Trophoblast cell (in vitro differentiated cells and primary cell): ENCODE data around the gene KLHDC10.
"Not testable (repeated sequence)": the region's sequence is repeated elsewhere in the genome, so short reads cannot be mapped to it uniquely, and the experiment has no call there.

Experiments
- DNase-seq, 2 donors: peaks; one replicate each; pipeline ENCODE4 v3.0.0-alpha.2; 2016
- H2AFZ ChIP-seq: 2 replicates; pipeline ENCODE4 v1.6.1; 2013; ENCODE audit warnings: low read length, moderate library complexity, mild to moderate bottlenecking; ENCODE audit not compliant: insufficient read depth, poor library complexity
- H2AK5ac ChIP-seq: 2 replicates; pipeline ENCODE4 v1.6.1; 2013; ENCODE audit warnings: mild to moderate bottlenecking, low read length
- H2BK120ac ChIP-seq: 2 replicates; pipeline ENCODE4 v1.6.1; 2013; ENCODE audit warnings: low read length, mild to moderate bottlenecking, moderate library complexity; ENCODE audit not compliant: insufficient read depth, poor library complexity
- H2BK12ac ChIP-seq: 2 replicates; pipeline ENCODE4 v1.6.1; 2013; ENCODE audit warnings: mild to moderate bottlenecking, low read length, moderate library complexity
- H2BK5ac ChIP-seq: 2 replicates; pipeline ENCODE4 v1.6.1; 2013; ENCODE audit warnings: low read length, low read depth, moderate library complexity, mild to moderate bottlenecking; ENCODE audit not compliant: poor library complexity
- H3K14ac ChIP-seq: 2 replicates; pipeline ENCODE4 v1.6.1; 2013; ENCODE audit warnings: mild to moderate bottlenecking, low read length
- H3K18ac ChIP-seq: 2 replicates; pipeline ENCODE4 v1.6.1; 2013; ENCODE audit warnings: mild to moderate bottlenecking, low read length
- H3K23ac ChIP-seq: 2 replicates; pipeline ENCODE4 v1.6.1; 2013; ENCODE audit warnings: low read length
- H3K27ac ChIP-seq: 2 replicates; pipeline ENCODE4 v1.5.1; 2013; ENCODE audit warnings: low read depth, mild to moderate bottlenecking, inconsistent platforms, low read length, moderate library complexity
- H3K27me3 ChIP-seq: 2 replicates; pipeline ENCODE4 v1.6.1; 2013; ENCODE audit warnings: inconsistent platforms, mild to moderate bottlenecking, low read length, moderate library complexity; ENCODE audit not compliant: insufficient read depth
- H3K36me3 ChIP-seq, 2 experiments: 1 replicate in 1 of 2; 2 replicates in 1 of 2; pipeline ENCODE4 v1.6.1; 2013; ENCODE audit warnings: low read length in 2 of 2, mild to moderate bottlenecking in 2 of 2, moderate library complexity in 1 of 2; ENCODE audit not compliant: insufficient read depth in 2 of 2, control insufficient read depth in 1 of 2
- H3K4ac ChIP-seq: 2 replicates; pipeline ENCODE4 v1.6.1; 2013; ENCODE audit warnings: low read depth, mild to moderate bottlenecking, low read length, moderate library complexity
- H3K4me1 ChIP-seq, 2 experiments: 1 replicate in 1 of 2; 2 replicates in 1 of 2; pipeline ENCODE4 v1.6.1; 2013; ENCODE audit warnings: low read length in 2 of 2, mild to moderate bottlenecking in 2 of 2, moderate library complexity in 1 of 2; ENCODE audit not compliant: insufficient read depth in 2 of 2, control insufficient read depth in 1 of 2
- H3K4me2 ChIP-seq: 2 replicates; pipeline ENCODE4 v1.6.1; 2013; ENCODE audit warnings: inconsistent platforms, mild to moderate bottlenecking, low read length, moderate library complexity
- H3K4me3 ChIP-seq: 2 replicates; pipeline ENCODE4 v1.5.1; 2013; ENCODE audit warnings: mild to moderate bottlenecking, low read depth, low read length, inconsistent platforms
- H3K79me1 ChIP-seq: one replicate; pipeline ENCODE4 v1.6.1; 2013; ENCODE audit warnings: low read length
- H3K79me2 ChIP-seq: 2 replicates; pipeline ENCODE4 v1.6.1; 2013; ENCODE audit warnings: low read length, mild to moderate bottlenecking; ENCODE audit not compliant: control insufficient read depth, insufficient read depth, poor library complexity
- H3K9ac ChIP-seq: 2 replicates; pipeline ENCODE4 v1.6.1; 2013; ENCODE audit warnings: mild to moderate bottlenecking, low read length
- H3K9me3 ChIP-seq: 2 replicates; pipeline ENCODE4 v1.6.1; 2013; ENCODE audit warnings: low read depth, mild to moderate bottlenecking, control low read depth, inconsistent platforms, low read length; ENCODE audit not compliant: insufficient read depth
- H4K12ac ChIP-seq: 2 replicates; pipeline ENCODE4 v1.6.1; 2013; ENCODE audit warnings: low read depth, mild to moderate bottlenecking, low read length, moderate library complexity
- H4K8ac ChIP-seq: 2 replicates; pipeline ENCODE4 v1.6.1; 2013; ENCODE audit warnings: low read depth, mild to moderate bottlenecking, low read length, moderate library complexity
- H4K91ac ChIP-seq: one replicate; pipeline ENCODE4 v1.6.1; 2013; ENCODE audit warnings: low read depth, mild to moderate bottlenecking, low read length, moderate library complexity
- WGBS: extraction: QIAGEN DNeasy Blood & Tissue Kit; methylation state at CpG from one replicate; pipeline ENCODE4 v1.1.7; 2013; ENCODE audit warnings: missing lambda C conversion rate; ENCODE audit not compliant: insufficient read length, insufficient coverage; ENCODE audit errors: extremely low coverage; 5-methylcytosine and 5-hydroxymethylcytosine counted together

Gene KLHDC10

GRCh38 chr7:130083497-130083896 is 13.2 kb downstream of the KLHDC10 start:
- not testable (repeated sequence) for H3K36me3 ChIP-seq, H3K14ac ChIP-seq, H3K4me3 ChIP-seq, H4K12ac ChIP-seq, H3K27ac ChIP-seq, H3K9me3 ChIP-seq, H3K4me2 ChIP-seq, H3K27me3 ChIP-seq, H3K9ac ChIP-seq, H2BK5ac ChIP-seq, H2BK12ac ChIP-seq, H3K4me1 ChIP-seq, H2AFZ ChIP-seq, H3K4ac ChIP-seq, H3K23ac ChIP-seq, H2AK5ac ChIP-seq, H4K91ac ChIP-seq, H3K79me1 ChIP-seq, H2BK120ac ChIP-seq, H3K79me2 ChIP-seq, DNase-seq, H4K8ac ChIP-seq, H3K18ac ChIP-seq
- WGBS = no CpG with 5 or more reads among the region's 4 CpGs

GRCh38 chr7:130084037-130084875 is 13.9 kb downstream of the KLHDC10 start:
- no peak overlapping the region for H2BK12ac ChIP-seq
- H3K18ac ChIP-seq = peak overlapping the region; percentile 18
- H3K36me3 ChIP-seq = peaks cover 0 to 1% of the 10 kb centered on the region in 2 experiments
- H2BK5ac ChIP-seq = no peak overlapping the region
- no peak overlapping the region for H3K4me2 ChIP-seq
- no peaks in the 10 kb centered on the region for H3K79me1 ChIP-seq
- no peak overlapping the region for H3K4ac ChIP-seq
- H3K4me3 ChIP-seq = no peak overlapping the region
- H2AK5ac ChIP-seq = no peak overlapping the region
- no peak overlapping the region for H2AFZ ChIP-seq
- no peaks in the 10 kb centered on the region for H3K4me1 ChIP-seq
- no peaks in the 10 kb centered on the region for H3K27me3 ChIP-seq
- H3K79me2 ChIP-seq = no peaks in the 10 kb centered on the region
- no peak overlapping the region for H3K27ac ChIP-seq
- no peak overlapping the region for H4K12ac ChIP-seq
- H3K23ac ChIP-seq = no peak overlapping the region
- no peak overlapping the region for H3K9ac ChIP-seq
- H4K91ac ChIP-seq = no peak overlapping the region
- WGBS = no CpG with 5 or more reads among the region's 11 CpGs
- peak; percentile 56 to 64 for DNase-seq
- no peaks in the 10 kb centered on the region for H3K9me3 ChIP-seq
- H3K14ac ChIP-seq = no peak overlapping the region
- H4K8ac ChIP-seq = no peak overlapping the region
- H2BK120ac ChIP-seq = no peak overlapping the region

GRCh38 chr7:130085235-130085634 is 14.9 kb downstream of the KLHDC10 start:
- H4K91ac ChIP-seq, H3K79me2 ChIP-seq, H3K4me3 ChIP-seq, H2BK12ac ChIP-seq, H4K8ac ChIP-seq, H3K36me3 ChIP-seq, H3K4ac ChIP-seq, H4K12ac ChIP-seq, DNase-seq, H3K4me1 ChIP-seq, H2BK5ac ChIP-seq, H3K23ac ChIP-seq, H3K9me3 ChIP-seq, H2AK5ac ChIP-seq, H2BK120ac ChIP-seq, H3K18ac ChIP-seq, H3K4me2 ChIP-seq, H3K14ac ChIP-seq, H2AFZ ChIP-seq, H3K79me1 ChIP-seq, H3K9ac ChIP-seq, H3K27me3 ChIP-seq, H3K27ac ChIP-seq: not testable (repeated sequence)
- no CpG with 5 or more reads among the region's 5 CpGs for WGBS

- Histone ChIP-seq H3K27me3 (no peaks in the 10 kb centered on the region), H3K4me1 (no peaks in the 10 kb centered on the region), H2BK12ac (no peak overlapping the region), H2BK120ac (no peak overlapping the region), H3K4me2 (no peak overlapping the region), H2AK5ac (no peak overlapping the region), H2AFZ (no peak overlapping the region), H3K36me3 (peaks cover 0 to 3% of the 10 kb centered on the region in 2 experiments), H3K4me3 (no peak overlapping the region), H2BK5ac (no peak overlapping the region), H3K79me1 (no peaks in the 10 kb centered on the region), H3K18ac (no peak overlapping the region), H3K9ac (no peak overlapping the region), H3K14ac (no peak overlapping the region), H3K23ac (no peak overlapping the region), H3K79me2 (no peaks in the 10 kb centered on the region), H3K4ac (no peak overlapping the region), H3K9me3 (no peaks in the 10 kb centered on the region), H4K12ac (no peak overlapping the region), H3K27ac (no peak overlapping the region), H4K8ac (no peak overlapping the region), H4K91ac (no peak overlapping the region)
- no peak for DNase-seq
These were observed 16.6 kb downstream of the KLHDC10 start for GRCh38 chr7:130086938-130087337.
